ENCODE data around the gene DIAPH3. TPM values are rescaled to one million over a fixed set of nuclear protein-coding genes. Genes with fewer than 3 reads are reported as not detected.

Gene DIAPH3
- total RNA-seq, 2 donors from 2014 or later: 0.35 to 1.1 TPM

DNA sequence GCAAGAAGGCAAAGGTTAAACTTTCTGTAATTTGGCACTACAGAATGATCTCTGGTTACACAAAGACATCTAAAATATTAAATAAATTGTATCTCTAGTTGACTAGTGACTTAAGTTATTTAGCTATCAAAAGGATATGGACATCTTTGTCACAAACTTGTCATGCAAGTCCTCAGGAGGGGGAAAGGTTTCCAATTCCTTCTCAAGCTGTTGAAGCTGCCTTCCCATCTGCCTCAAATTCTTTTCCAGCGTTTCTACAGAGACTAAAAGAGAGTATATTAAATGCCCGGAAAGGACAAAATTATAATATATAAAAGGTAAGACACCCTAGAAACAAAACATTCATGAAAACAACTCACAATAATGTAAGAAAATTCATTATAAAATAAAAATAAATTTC lies 324.5 kb downstream of the DIAPH3 start:
- H3K36me3 ChIP-seq: no peaks in the 10 kb centered on the region
- no peak for DNase-seq (ENCODE audit: low spot score)
- TF ChIP-seq, protein P1, sequence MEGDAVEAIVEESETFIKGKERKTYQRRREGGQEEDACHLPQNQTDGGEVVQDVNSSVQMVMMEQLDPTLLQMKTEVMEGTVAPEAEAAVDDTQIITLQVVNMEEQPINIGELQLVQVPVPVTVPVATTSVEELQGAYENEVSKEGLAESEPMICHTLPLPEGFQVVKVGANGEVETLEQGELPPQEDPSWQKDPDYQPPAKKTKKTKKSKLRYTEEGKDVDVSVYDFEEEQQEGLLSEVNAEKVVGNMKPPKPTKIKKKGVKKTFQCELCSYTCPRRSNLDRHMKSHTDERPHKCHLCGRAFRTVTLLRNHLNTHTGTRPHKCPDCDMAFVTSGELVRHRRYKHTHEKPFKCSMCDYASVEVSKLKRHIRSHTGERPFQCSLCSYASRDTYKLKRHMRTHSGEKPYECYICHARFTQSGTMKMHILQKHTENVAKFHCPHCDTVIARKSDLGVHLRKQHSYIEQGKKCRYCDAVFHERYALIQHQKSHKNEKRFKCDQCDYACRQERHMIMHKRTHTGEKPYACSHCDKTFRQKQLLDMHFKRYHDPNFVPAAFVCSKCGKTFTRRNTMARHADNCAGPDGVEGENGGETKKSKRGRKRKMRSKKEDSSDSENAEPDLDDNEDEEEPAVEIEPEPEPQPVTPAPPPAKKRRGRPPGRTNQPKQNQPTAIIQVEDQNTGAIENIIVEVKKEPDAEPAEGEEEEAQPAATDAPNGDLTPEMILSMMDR (IDR thresholded peaks at IDR 0.05): no peak
- H3K27me3 ChIP-seq: no peaks in the 10 kb centered on the region
- no peak overlapping the region for H3K27ac ChIP-seq
- H3K4me1 ChIP-seq: no peaks in the 10 kb centered on the region
- no peak overlapping the region for H3K4me3 ChIP-seq
- H3K9me3 ChIP-seq: no peaks in the 10 kb centered on the region

DNA sequence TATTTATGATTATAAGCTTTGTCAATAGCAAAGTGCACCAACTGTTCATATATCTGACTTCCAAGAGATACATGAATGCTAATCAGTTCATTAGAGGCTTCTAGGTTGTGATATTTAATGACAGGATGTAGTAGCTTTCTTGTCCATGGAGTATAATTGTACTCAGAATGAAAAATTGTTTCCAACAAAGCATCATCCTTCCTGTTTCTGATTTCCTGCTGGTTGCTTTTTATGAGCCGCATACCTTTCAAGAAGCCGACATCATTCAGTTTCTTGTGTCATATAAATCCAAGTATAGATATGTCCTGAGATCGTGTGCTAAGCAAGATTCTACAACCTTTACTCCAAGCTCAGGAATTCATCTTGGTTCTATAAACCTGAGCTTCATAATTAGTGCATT lies 326.6 kb downstream of the DIAPH3 start:
- H3K4me1 ChIP-seq: no peaks in the 10 kb centered on the region
- H3K4me3 ChIP-seq: no peak overlapping the region
- H3K27me3 ChIP-seq: no peaks in the 10 kb centered on the region
- TF ChIP-seq, protein P1 (IDR thresholded peaks at IDR 0.05): no peak
- no peaks in the 10 kb centered on the region for H3K9me3 ChIP-seq
- DNase-seq (ENCODE audit: low spot score): no peak
- H3K36me3 ChIP-seq: no peaks in the 10 kb centered on the region
- no peak overlapping the region for H3K27ac ChIP-seq

DNA sequence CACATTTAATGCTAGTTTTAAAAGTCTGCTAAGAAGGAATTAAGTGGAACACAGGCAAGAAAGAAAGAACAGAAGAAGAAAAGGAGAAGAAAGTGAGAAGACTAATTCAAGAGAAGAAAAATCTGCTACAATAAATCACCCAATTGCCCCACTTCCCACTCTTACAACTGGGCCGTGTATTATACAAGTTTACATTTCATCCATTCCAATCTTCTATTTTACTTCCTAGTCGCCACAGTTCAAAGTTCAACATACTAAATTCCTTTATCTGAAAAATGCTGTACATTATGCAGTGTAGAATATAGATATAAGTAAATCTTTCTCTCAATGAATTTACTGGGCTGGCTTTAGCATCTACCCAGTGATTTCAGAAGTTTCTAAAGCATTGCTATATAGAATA lies 328.2 kb downstream of the DIAPH3 start:
- no peak overlapping the region for H3K4me3 ChIP-seq
- no peak overlapping the region for H3K27ac ChIP-seq
- no peaks in the 10 kb centered on the region for H3K4me1 ChIP-seq
- H3K27me3 ChIP-seq: no peaks in the 10 kb centered on the region
- no peaks in the 10 kb centered on the region for H3K36me3 ChIP-seq
- TF ChIP-seq, protein P1 (IDR thresholded peaks at IDR 0.05): no peak
- H3K9me3 ChIP-seq: no peaks in the 10 kb centered on the region
- DNase-seq (ENCODE audit: low spot score): no peak

DNA sequence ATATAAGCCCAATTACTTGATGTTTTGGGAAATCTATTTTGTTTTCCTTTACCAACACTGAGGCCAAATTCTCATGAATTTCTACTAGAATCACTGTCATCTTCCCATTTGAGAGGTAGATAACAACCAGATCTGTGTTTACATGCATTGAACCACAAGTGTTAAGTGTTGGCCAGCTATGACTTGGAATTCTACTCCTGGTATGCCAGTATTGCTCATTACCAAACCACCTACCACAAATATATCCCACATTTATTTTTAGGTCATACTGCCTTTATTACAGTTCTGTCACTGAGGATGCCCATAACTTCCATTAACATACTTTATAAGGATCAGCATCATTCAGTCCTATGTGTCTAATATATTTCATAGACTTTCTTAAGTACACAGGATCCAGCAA lies 328.9 kb downstream of the DIAPH3 start:
- Histone ChIP-seq H3K4me3 (no peak overlapping the region), H3K9me3 (no peaks in the 10 kb centered on the region), H3K36me3 (no peaks in the 10 kb centered on the region), H3K27ac (no peak overlapping the region), H3K27me3 (no peaks in the 10 kb centered on the region), H3K4me1 (no peaks in the 10 kb centered on the region)
- TF ChIP-seq, protein P1 (IDR thresholded peaks at IDR 0.05): no peak
- DNase-seq (ENCODE audit: low spot score): no peak

DNA sequence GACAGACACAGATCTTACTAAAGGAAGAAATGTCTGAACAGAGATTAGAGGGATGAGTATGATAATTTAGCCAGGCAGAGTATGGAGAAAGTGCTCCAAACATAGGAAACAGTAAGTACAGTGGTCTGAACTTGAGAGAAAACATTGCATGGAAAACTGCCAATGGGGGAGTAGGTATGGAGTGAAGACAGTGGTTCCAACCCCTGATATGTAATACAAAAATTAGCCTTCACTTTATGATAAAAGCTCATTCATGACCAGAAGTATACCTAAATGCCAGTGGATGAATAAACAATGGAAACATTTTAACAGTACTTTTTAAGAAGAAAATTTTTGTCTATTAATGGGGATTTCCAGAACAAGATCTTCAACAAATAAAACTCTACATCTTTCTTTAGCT lies 334.0 kb downstream of the DIAPH3 start:
- no peak overlapping the region for H3K27ac ChIP-seq
- H3K36me3 ChIP-seq: no peaks in the 10 kb centered on the region
- TF ChIP-seq, protein P1 (IDR thresholded peaks at IDR 0.05): no peak
- no peak overlapping the region for H3K4me3 ChIP-seq
- no peak for DNase-seq (ENCODE audit: low spot score)
- no peaks in the 10 kb centered on the region for H3K4me1 ChIP-seq
- no peaks in the 10 kb centered on the region for H3K9me3 ChIP-seq
- no peaks in the 10 kb centered on the region for H3K27me3 ChIP-seq

DNA sequence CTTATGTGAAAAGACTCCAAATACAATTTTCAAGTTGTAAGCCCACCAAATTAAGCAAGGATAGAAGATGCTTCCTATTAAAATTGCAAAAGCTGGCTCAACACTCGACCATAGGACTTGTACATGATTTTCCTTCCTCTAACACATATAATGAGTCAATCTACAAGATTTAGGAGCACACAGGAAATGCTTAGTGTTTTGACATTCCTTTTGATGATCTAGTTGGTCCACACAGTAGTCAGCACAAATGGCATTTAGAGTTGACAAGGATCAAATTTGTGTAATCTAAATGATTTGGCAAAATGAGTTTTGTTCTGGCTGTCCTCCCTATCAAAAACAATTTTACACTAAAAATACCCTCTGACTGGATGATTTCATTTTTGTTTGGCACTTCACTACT lies 340.2 kb downstream of the DIAPH3 start:
- Histone ChIP-seq H3K27ac (no peak overlapping the region), H3K27me3 (no peaks in the 10 kb centered on the region), H3K36me3 (no peaks in the 10 kb centered on the region), H3K4me3 (no peak overlapping the region), H3K4me1 (no peaks in the 10 kb centered on the region), H3K9me3 (no peaks in the 10 kb centered on the region)
- DNase-seq (ENCODE audit: low spot score): no peak
- TF ChIP-seq, protein P1 (IDR thresholded peaks at IDR 0.05): no peak

All from right atrium auricular region (tissue), 2 donors.